Uterus (tissue), 2 donors: ENCODE data around the gene PTGS1.

Experiments
- POLR2A ChIP-seq, 2 donors: fragments of 450-650 bp; IDR thresholded peaks; one replicate each; pipeline ENCODE4 v1.6.1; 2016; ENCODE audit warnings: antibody characterized with exemption in 2 of 2, mild to moderate bottlenecking in 1 of 2, moderate library complexity in 1 of 2
- TF ChIP-seq, protein P1 (sequence below), 4 experiments: fragments of 200-600 bp in 2 of 4; fragments of 450-650 bp in 2 of 4; sonication (generic) in 2 of 4; IDR thresholded peaks; one replicate each; pipeline ENCODE4 v1.5.1; 2016 to 2019; ENCODE audit warnings: antibody characterized with exemption in 4 of 4, mild to moderate bottlenecking in 2 of 4, moderate library complexity in 1 of 4

DNA sequence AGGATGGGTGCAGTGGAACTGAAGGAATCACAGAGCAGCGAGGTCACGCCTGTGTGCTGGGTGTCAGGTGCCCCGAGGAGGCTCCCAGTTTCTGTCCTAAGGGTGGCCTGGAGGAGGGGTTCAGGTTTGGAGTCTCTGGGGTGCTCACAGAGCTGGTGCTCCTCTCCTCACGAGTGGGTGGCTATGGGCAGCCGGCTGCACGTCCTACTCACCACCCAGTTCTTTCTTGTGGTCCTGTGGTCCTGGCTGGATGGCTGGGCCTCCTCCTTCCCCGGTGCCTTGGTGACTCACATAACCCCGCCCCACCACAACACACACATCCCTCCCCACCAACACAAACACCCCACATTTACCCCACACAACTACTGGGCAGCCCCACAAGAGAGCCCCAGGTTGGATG lies 9.9 kb upstream of the PTGS1 start:
- TF ChIP-seq, protein P1, sequence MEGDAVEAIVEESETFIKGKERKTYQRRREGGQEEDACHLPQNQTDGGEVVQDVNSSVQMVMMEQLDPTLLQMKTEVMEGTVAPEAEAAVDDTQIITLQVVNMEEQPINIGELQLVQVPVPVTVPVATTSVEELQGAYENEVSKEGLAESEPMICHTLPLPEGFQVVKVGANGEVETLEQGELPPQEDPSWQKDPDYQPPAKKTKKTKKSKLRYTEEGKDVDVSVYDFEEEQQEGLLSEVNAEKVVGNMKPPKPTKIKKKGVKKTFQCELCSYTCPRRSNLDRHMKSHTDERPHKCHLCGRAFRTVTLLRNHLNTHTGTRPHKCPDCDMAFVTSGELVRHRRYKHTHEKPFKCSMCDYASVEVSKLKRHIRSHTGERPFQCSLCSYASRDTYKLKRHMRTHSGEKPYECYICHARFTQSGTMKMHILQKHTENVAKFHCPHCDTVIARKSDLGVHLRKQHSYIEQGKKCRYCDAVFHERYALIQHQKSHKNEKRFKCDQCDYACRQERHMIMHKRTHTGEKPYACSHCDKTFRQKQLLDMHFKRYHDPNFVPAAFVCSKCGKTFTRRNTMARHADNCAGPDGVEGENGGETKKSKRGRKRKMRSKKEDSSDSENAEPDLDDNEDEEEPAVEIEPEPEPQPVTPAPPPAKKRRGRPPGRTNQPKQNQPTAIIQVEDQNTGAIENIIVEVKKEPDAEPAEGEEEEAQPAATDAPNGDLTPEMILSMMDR (IDR thresholded peaks at IDR 0.05): no peak
- no peak for TF ChIP-seq POLR2A (IDR thresholded peaks at IDR 0.05)
